GM18511 (cell line): Measurements from ENCODE around the gene PLPPR3.

Experiments
- ATAC-seq: cut with Tn5 transposase; IDR thresholded peaks from one replicate; pipeline ENCODE4 v1.9.1; 2021; ENCODE audit warnings: mild to moderate bottlenecking, moderate library complexity; ENCODE audit not compliant: unreplicated experiment

Gene PLPPR3

GRCh38 chr19:778910-779653 lies 42.7 kb downstream of the PLPPR3 start:
- ATAC-seq: no peak

- ATAC-seq: no peak
These were observed 45.2 kb downstream of the PLPPR3 start for GRCh38 chr19:776549-776948.

- no peak for ATAC-seq
These were observed 48.9 kb downstream of the PLPPR3 start for GRCh38 chr19:772730-773436.

- no peak for ATAC-seq
These were observed 49.7 kb downstream of the PLPPR3 start for GRCh38 chr19:772063-772462.

GRCh38 chr19:771332-771785 lies 50.4 kb downstream of the PLPPR3 start:
- ATAC-seq: no peak

- no peak for ATAC-seq
These were observed 52.1 kb downstream of the PLPPR3 start for GRCh38 chr19:769616-770015.

- ATAC-seq: no peak
These were observed 53.3 kb downstream of the PLPPR3 start for GRCh38 chr19:768424-768823.

GRCh38 chr19:765179-765738 lies 56.5 kb downstream of the PLPPR3 start:
- no peak for ATAC-seq

- ATAC-seq: no peak
These were observed 57.5 kb downstream of the PLPPR3 start for GRCh38 chr19:764301-764700.

- ATAC-seq: no peak
These were observed 57.9 kb downstream of the PLPPR3 start for GRCh38 chr19:763869-764268.

- ATAC-seq: no peak
These were observed 58.6 kb downstream of the PLPPR3 start for GRCh38 chr19:763181-763580.
